Tibial artery (tissue), 4 donors: ENCODE results near the gene FAM47E.

Experiments
- DNase-seq, 2 donors: peaks; one replicate each; pipeline ENCODE4 v3.0.0-alpha.2; 2019
- H3K27ac ChIP-seq, 2 donors: fragments of 200-600 bp; sonication (generic) in 1 of 2; 1 replicate in 1 of 2; 2 replicates in 1 of 2; pipeline ENCODE4 v1.5.1; 2018 to 2019; ENCODE audit warnings: mild to moderate bottlenecking in 1 of 2
- H3K27me3 ChIP-seq, 2 donors: fragments of 200-600 bp; sonication (generic) in 1 of 2; one replicate each; pipeline versions ENCODE4 v1.5.1 to v1.6.0; 2016 to 2019
- H3K36me3 ChIP-seq, 3 donors: fragments of 200-600 bp; sonication (generic) in 2 of 3; one replicate each; pipeline ENCODE4 v1.5.1; 2016 to 2019; ENCODE audit warnings: mild to moderate bottlenecking in 2 of 3
- H3K4me1 ChIP-seq, 4 donors: fragments of 200-600 bp; sonication (generic) in 2 of 4; 1 replicate in 3 of 4; 2 replicates in 1 of 4; pipeline ENCODE4 v1.5.1; 2016 to 2019
- H3K4me3 ChIP-seq, 2 donors: fragments of 200-600 bp; sonication (generic) in 1 of 2; 1 replicate in 1 of 2; 2 replicates in 1 of 2; pipeline ENCODE4 v1.5.1; 2018 to 2019; ENCODE audit warnings: mild to moderate bottlenecking in 2 of 2
- H3K9me3 ChIP-seq, 3 donors: fragments of 200-600 bp; sonication (generic) in 1 of 3; one replicate each; pipeline ENCODE4 v1.5.1; 2016 to 2019
- intact Hi-C: fragments of 100-400 bp; cut with DNase I; formaldehyde crosslinking; loops from one replicate; pipeline ENCODE4 v1.15.0; 2023; ENCODE audit warnings: low total_unique reads
- TF ChIP-seq, protein P1 (sequence below), 2 experiments: fragments of 200-600 bp in 1 of 2; fragments of 450-650 bp in 1 of 2; IDR thresholded peaks; one replicate each; pipeline ENCODE4 v1.5.1; 2017 to 2019; ENCODE audit warnings: antibody characterized with exemption in 2 of 2, mild to moderate bottlenecking in 1 of 2, moderate library complexity in 1 of 2

Gene FAM47E

DNA sequence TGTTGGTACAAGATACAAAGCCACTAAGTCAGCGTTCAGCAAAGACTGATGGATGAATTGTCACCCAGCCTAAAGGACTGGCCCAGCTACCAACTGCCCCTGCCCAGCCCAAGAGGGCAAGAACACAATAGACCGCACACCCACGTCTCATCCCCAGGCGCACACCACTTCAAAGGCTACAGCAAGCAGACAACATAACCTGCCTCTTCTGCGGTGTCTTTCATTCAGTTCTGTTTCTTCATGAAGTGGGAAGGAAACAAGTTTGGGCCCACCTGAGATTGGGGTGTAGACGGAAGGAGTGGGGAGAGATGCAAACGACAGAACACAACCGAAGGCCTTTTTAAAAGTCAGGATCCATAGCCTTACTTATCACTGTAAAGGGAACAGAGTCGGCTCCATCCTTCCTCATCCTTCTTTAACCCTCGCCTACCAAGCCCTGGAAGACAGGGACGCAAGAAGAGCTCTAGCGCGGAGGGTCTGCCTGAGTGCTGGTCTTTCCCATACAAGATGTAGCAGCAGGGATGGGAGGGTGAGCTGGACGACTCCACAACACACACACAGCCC lies 38.6 kb upstream of the FAM47E start:
- intact Hi-C loops, result loop anchor here (2.0 kb wide), 2 partner anchors 66 to 94 kb away; partner anchors contain the start of gene STBD1
- Histone ChIP-seq H3K27ac (peak overlapping the region; percentile 98 to 99), H3K4me3 (peak overlapping the region; percentile 88 to 89), H3K9me3 (no peaks in the 10 kb centered on the region), H3K36me3 (no peaks in the 10 kb centered on the region), H3K27me3 (no peaks in the 10 kb centered on the region), H3K4me1 (peaks cover 0 to 65% (median 51%) of the 10 kb centered on the region in 4 donors)
- DNase-seq, result no peak
- TF ChIP-seq, protein P1, sequence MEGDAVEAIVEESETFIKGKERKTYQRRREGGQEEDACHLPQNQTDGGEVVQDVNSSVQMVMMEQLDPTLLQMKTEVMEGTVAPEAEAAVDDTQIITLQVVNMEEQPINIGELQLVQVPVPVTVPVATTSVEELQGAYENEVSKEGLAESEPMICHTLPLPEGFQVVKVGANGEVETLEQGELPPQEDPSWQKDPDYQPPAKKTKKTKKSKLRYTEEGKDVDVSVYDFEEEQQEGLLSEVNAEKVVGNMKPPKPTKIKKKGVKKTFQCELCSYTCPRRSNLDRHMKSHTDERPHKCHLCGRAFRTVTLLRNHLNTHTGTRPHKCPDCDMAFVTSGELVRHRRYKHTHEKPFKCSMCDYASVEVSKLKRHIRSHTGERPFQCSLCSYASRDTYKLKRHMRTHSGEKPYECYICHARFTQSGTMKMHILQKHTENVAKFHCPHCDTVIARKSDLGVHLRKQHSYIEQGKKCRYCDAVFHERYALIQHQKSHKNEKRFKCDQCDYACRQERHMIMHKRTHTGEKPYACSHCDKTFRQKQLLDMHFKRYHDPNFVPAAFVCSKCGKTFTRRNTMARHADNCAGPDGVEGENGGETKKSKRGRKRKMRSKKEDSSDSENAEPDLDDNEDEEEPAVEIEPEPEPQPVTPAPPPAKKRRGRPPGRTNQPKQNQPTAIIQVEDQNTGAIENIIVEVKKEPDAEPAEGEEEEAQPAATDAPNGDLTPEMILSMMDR (IDR thresholded peaks at IDR 0.05), result no peak

- intact Hi-C loops, result loop anchor here (2.0 kb wide), 2 partner anchors 67 to 93 kb away; partner anchors contain the start of gene STBD1
- H3K9me3 ChIP-seq, result no peaks in the 10 kb centered on the region
- peak within 1 kb of the TSS; percentile 98 to 99 for H3K27ac ChIP-seq
- no peaks in the 10 kb centered on the region for H3K36me3 ChIP-seq
- no peaks in the 10 kb centered on the region for H3K27me3 ChIP-seq
- peak; percentile 84 to 94 for DNase-seq
- H3K4me3 ChIP-seq, result peak within 1 kb of the TSS; percentile 88 to 89
- H3K4me1 ChIP-seq, result peaks cover 0 to 58% (median 48%) of the 10 kb centered on the region in 4 donors
- TF ChIP-seq, protein P1 (IDR thresholded peaks at IDR 0.05), result peak in 1 of 2 experiments; percentile 31
Observed at GRCh38 chr4:76213415-76214176, 37.9 kb upstream of the FAM47E start, which contains the start of gene SCARB2. TSS of gene SCARB2 (minus strand) at chr4:76213824. CDS start at chr4:76213543, 281 bp downstream.

DNA sequence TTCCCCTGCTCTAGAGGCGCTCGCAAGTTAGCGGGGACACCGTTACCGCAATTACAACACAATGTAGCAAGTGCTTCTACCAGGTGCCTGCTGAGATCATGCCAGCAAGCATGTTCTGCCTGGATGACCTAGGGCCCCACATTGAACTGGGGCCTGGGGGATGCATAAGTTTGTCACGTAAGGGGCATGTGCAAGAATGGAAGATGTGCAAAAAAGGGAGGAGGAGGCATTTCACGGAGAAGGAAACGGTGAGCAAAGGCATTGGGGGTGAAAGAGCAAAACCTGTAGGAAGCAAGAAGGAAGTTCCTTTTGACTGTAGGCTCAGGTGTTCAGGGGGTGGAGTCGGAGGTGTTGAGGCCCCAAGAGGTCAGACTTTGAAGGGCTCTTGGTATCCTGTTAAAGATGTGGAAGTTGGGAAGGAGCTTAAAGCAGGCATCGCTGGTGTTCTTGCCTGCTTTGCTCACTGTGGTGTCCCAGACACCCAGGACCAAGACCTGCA lies 37.3 kb upstream of the FAM47E start:
- no peaks in the 10 kb centered on the region for H3K27me3 ChIP-seq
- no peaks in the 10 kb centered on the region for H3K9me3 ChIP-seq
- intact Hi-C loops, result no loop called here
- no peaks in the 10 kb centered on the region for H3K36me3 ChIP-seq
- peak overlapping the region; percentile 98 to 99 for H3K27ac ChIP-seq
- TF ChIP-seq, protein P1 (IDR thresholded peaks at IDR 0.05), result no peak
- no peak for DNase-seq
- peak overlapping the region; percentile 88 to 89 for H3K4me3 ChIP-seq
- peaks cover 0 to 54% (median 47%) of the 10 kb centered on the region in 4 donors for H3K4me1 ChIP-seq

DNA sequence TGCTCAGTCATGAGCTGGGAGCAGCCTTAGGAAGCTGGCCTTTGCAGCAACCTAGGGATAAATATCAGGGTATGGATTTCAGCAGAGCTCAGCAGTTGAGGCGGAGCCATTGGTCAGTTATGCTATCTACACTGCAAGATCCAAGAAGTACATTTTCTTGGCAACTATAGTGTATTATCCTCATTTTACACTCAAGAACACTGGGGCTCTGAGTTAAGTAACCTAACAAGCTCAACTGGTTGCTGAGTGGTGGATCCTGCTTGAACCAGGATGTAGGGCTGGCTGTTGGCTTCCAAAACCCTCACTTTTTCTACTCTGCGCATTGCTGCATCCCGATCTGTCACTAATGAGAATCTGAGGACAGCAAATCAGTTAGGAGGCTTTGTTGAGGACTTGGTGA lies 36.4 kb upstream of the FAM47E start:
- peaks cover 0 to 51% (median 41%) of the 10 kb centered on the region in 4 donors for H3K4me1 ChIP-seq
- no peak for DNase-seq
- H3K36me3 ChIP-seq, result no peaks in the 10 kb centered on the region
- intact Hi-C loops, result no loop called here
- H3K9me3 ChIP-seq, result no peaks in the 10 kb centered on the region
- TF ChIP-seq, protein P1 (IDR thresholded peaks at IDR 0.05), result no peak
- no peak overlapping the region for H3K4me3 ChIP-seq
- H3K27ac ChIP-seq, result peak overlapping the region; percentile 98 to 99
- no peaks in the 10 kb centered on the region for H3K27me3 ChIP-seq

- Histone ChIP-seq H3K36me3 (no peaks in the 10 kb centered on the region), H3K4me1 (peaks cover 0 to 36% (median 26%) of the 10 kb centered on the region in 4 donors), H3K27me3 (no peaks in the 10 kb centered on the region), H3K27ac (no peak overlapping the region), H3K4me3 (no peak overlapping the region), H3K9me3 (no peaks in the 10 kb centered on the region)
- no peak for DNase-seq
- TF ChIP-seq, protein P1 (IDR thresholded peaks at IDR 0.05), result no peak
- intact Hi-C loops, result no loop called here
Observed at GRCh38 chr4:76216524-76216923, 35.0 kb upstream of the FAM47E start.
